ENCODE data around the gene FBXL5. TPM values are rescaled to one million over a fixed set of nuclear protein-coding genes. Genes with fewer than 3 reads are reported as not detected.

The FBXL5 gene
- total and polyA plus RNA-seq, 2 donors (not counting 3 experiments of a cell fraction or from before 2014, with no cell fraction given), result 42.2 to 60.2 TPM

- no peaks in the 10 kb centered on the region for H3K27me3 ChIP-seq (ENCODE audit: control insufficient read depth in 2 of 2, insufficient read depth in 2 of 2, low read length in 2 of 2)
- ChIA-PET POLR2A (no interaction called here), CTCF (no interaction called here)
- no peaks in the 10 kb centered on the region for H3K79me2 ChIP-seq (ENCODE audit: control insufficient read depth, insufficient read depth, low read length)
- H3K27ac ChIP-seq (ENCODE audit: insufficient read depth, low read depth, low read length), result no peak overlapping the region
- H2AFZ ChIP-seq (ENCODE audit: low read depth, low read length), result no peak overlapping the region
- dilution Hi-C loops (cut with MboI; ENCODE audit: extremely low pct_ligation_motif_present, low sequenced_read_pairs), result no loop called here
- no peaks in the 10 kb centered on the region for H3K9me1 ChIP-seq (replicated peaks; ENCODE audit: control insufficient read depth, extremely low read depth, insufficient read depth, low read length)
- H3K4me3 ChIP-seq (replicated peaks in 1 of 3; ENCODE audit: insufficient read depth in 1 of 3, low read depth in 1 of 3, low read length in 3 of 3), result no peak overlapping the region
- H3K4me2 ChIP-seq (ENCODE audit: insufficient read depth, low read length), result no peak overlapping the region
- BruUV-seq (replicated peaks), result no TSS peak
- peaks cover 35% of the 10 kb centered on the region for H3K4me1 ChIP-seq (ENCODE audit: control insufficient read depth, extremely low read depth, insufficient read depth, low read length)
- intact Hi-C loops (cut with micrococcal nuclease), result no loop called here
- DNase-seq (ENCODE audit: low read depth, low spot score), result no peak
- no peaks in the 10 kb centered on the region for H3K9me3 ChIP-seq (replicated peaks; ENCODE audit: control insufficient read depth, insufficient read depth, low read length)
- H3K9ac ChIP-seq (replicated peaks; ENCODE audit: extremely low read depth, insufficient read depth, low read length), result no peak overlapping the region
- peaks cover 0 to 3% of the 10 kb centered on the region in 2 experiments for H3K36me3 ChIP-seq (ENCODE audit: control insufficient read depth in 2 of 2, extremely low read depth in 1 of 2, insufficient read depth in 2 of 2, low read length in 2 of 2)
- H4K20me1 ChIP-seq (replicated peaks; ENCODE audit: control insufficient read depth, extremely low read depth, insufficient read depth, low read length), result no peaks in the 10 kb centered on the region
- no peak for TF ChIP-seq MYC (IDR thresholded peaks at IDR 0.05; ENCODE audit: low read depth, low read length)
- no peak for TF ChIP-seq CTCF (IDR thresholded peaks at IDR 0.05; ENCODE audit: extremely low read depth in 1 of 2, insufficient read depth in 1 of 2, low read depth in 1 of 2, low read length in 2 of 2)
- no peak for TF ChIP-seq JUN (IDR thresholded peaks at IDR 0.05; ENCODE audit: borderline replicate concordance, insufficient read depth, insufficient read length, low read depth)
- TF ChIP-seq, protein P1, sequence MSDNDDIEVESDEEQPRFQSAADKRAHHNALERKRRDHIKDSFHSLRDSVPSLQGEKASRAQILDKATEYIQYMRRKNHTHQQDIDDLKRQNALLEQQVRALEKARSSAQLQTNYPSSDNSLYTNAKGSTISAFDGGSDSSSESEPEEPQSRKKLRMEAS (IDR thresholded peaks at IDR 0.05; ENCODE audit: insufficient read depth, insufficient read length), result no peak
- TF ChIP-seq FOS (IDR thresholded peaks at IDR 0.05; ENCODE audit: borderline replicate concordance, insufficient read depth, low read length), result no peak
- no peak for TF ChIP-seq EZH2 (IDR thresholded peaks at IDR 0.05; ENCODE audit: borderline replicate concordance, low read depth, low read length, severe bottlenecking)
- no peak for TF ChIP-seq POLR2AphosphoS5 (IDR thresholded peaks at IDR 0.05; ENCODE audit: insufficient read depth, low read depth, low read length)
- FAIRE-seq, result no peak
Measured at GRCh38 chr4:15692602-15693001, 37.4 kb upstream of the FBXL5 start.
